A673 (cell line): ENCODE results near the gene RRAGB. TPM values are rescaled to one million over a fixed set of nuclear protein-coding genes. Genes with fewer than 3 reads are reported as not detected.

ENCODE experiments used
- BruUV-seq: library from RNA; stranded (reverse); fragments of 400-500 nt; replicated peaks from 2 replicates; lab custom pipeline; 2021; lab: Mats Ljungman, UMichigan
- CTCF ChIA-PET: fragments of 300-600 bp; sonication (Branson Sonifier 250); formaldehyde crosslinking; loops from one replicate; lab custom pipeline; 2022; ENCODE audit warnings: antibody characterized with exemption; lab: Charles Lee
- POLR2A ChIA-PET: fragments of 300-600 bp; sonication (Branson Sonifier 250); formaldehyde crosslinking; loops from one replicate; lab custom pipeline; 2022; ENCODE audit warnings: antibody characterized with exemption; ENCODE audit not compliant: low non-redundant PET; lab: Charles Lee
- DNase-seq: peaks from one replicate; pipeline ENCODE4 v3.0.0-alpha.2; 2015; ENCODE audit warnings: low spot score
- H3K27ac ChIP-seq: fragments of 200-600 bp; sonication (generic); 2 replicates; pipeline ENCODE4 v1.5.1; 2016; ENCODE audit warnings: mixed run types, low read depth, mild to moderate bottlenecking, mixed read lengths, antibody characterized with exemption, low read length; ENCODE audit not compliant: poor library complexity, severe bottlenecking
- H3K27me3 ChIP-seq: fragments of 200-600 bp; sonication (generic); replicated peaks from 2 replicates; pipeline ENCODE4 v1.6.1; 2017; ENCODE audit warnings: mixed run types, low read depth, mild to moderate bottlenecking, mixed read lengths, antibody characterized with exemption, low read length; ENCODE audit not compliant: insufficient read depth, poor library complexity
- H3K36me3 ChIP-seq: fragments of 200-600 bp; sonication (generic); 2 replicates; pipeline ENCODE4 v1.6.1; 2016; ENCODE audit warnings: mixed run types, mild to moderate bottlenecking, mixed read lengths, antibody characterized with exemption, low read length; ENCODE audit not compliant: insufficient read depth, poor library complexity, severe bottlenecking
- H3K4me1 ChIP-seq: fragments of 200-600 bp; sonication (generic); 2 replicates; pipeline ENCODE4 v1.6.1; 2017; ENCODE audit warnings: mixed run types, mild to moderate bottlenecking, mixed read lengths, antibody characterized with exemption, low read length; ENCODE audit not compliant: insufficient read depth, poor library complexity, severe bottlenecking
- H3K4me3 ChIP-seq: fragments of 200-600 bp; sonication (generic); 2 replicates; pipeline ENCODE4 v1.5.1; 2016; ENCODE audit warnings: low read depth, mixed run types, mild to moderate bottlenecking, mixed read lengths, low read length; ENCODE audit not compliant: poor library complexity, severe bottlenecking
- H3K9me3 ChIP-seq: fragments of 200-600 bp; sonication (generic); 2 replicates; pipeline ENCODE4 v1.6.1; 2016; ENCODE audit warnings: mixed run types, low read depth, mild to moderate bottlenecking, mixed read lengths, antibody characterized with exemption, low read length; ENCODE audit not compliant: poor library complexity, severe bottlenecking
- CTCF ChIP-seq: fragments of 300-800, 200-600 bp; sonication (generic); conservative IDR thresholded peaks from 2 replicates; pipeline ENCODE4 v1.5.1; 2017; ENCODE audit warnings: low read depth, mild to moderate bottlenecking, antibody characterized with exemption, low read length, moderate library complexity, mixed read lengths
- EZH2 ChIP-seq: fragments of 200-600 bp; sonication (generic); IDR thresholded peaks from 2 replicates; pipeline ENCODE4 v1.6.1; 2017; ENCODE audit warnings: borderline replicate concordance, low read depth, mild to moderate bottlenecking, mixed read lengths, antibody characterized with exemption, low read length; ENCODE audit not compliant: poor library complexity, severe bottlenecking
- intact Hi-C: fragments of 100-400 bp; cut with micrococcal nuclease; formaldehyde crosslinking; loops from one replicate; pipeline ENCODE4 v1.10.0; 2022; ENCODE audit not compliant: unreplicated experiment
- total RNA-seq: library from RNA; stranded (reverse); gene quantifications from 2 replicates; pipeline ENCODE4 v1.2.3, GENCODE V29; 2021

The RRAGB gene
- total RNA-seq, 1 experiment from 2014 or later: 15.7 TPM

GRCh38 chrX:55709735-55710134, 7.8 kb upstream of the RRAGB start:
- intact Hi-C loops: no loop called here
- H3K27ac ChIP-seq: no peak overlapping the region

DNA sequence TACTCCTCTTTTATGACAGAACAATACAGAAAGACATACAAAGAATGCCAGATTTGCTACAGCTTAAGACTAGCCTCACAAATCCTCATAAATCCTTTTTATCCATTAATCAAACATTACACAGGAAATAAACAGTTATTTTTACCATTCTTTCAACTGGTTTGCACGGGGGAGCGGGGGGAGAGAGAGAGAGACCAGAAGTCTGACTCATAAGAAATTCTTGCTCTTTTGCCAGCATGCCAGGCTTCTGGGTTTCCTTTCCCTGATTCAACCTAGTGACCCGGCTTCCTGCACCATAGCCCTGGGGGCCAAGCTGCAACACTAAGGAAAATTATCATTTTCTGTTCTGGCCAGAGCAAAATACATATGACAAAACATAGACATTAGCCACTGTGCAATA, 6.8 kb upstream of the RRAGB start:
- peak; percentile 12 for DNase-seq
- no peak overlapping the region for H3K4me3 ChIP-seq
- peaks cover 10% of the 10 kb centered on the region for H3K9me3 ChIP-seq
- H3K36me3 ChIP-seq: no peaks in the 10 kb centered on the region
- no peaks in the 10 kb centered on the region for H3K27me3 ChIP-seq
- no peaks in the 10 kb centered on the region for H3K4me1 ChIP-seq
- no peak overlapping the region for H3K27ac ChIP-seq
- intact Hi-C loops: no loop called here
- BruUV-seq: no TSS peak
- TF ChIP-seq CTCF (no peak), EZH2 (no peak)
- CTCF ChIA-PET: no interaction called here
- POLR2A ChIA-PET: no interaction called here

More at GRCh38 chrX:55709735-55710134, 7.8 kb upstream of the RRAGB start:
- H3K4me1 ChIP-seq: no peaks in the 10 kb centered on the region
- DNase-seq: peak; percentile 8
- peaks cover 10% of the 10 kb centered on the region for H3K9me3 ChIP-seq
- H3K27me3 ChIP-seq: no peaks in the 10 kb centered on the region
- no peak overlapping the region for H3K4me3 ChIP-seq
- ChIA-PET CTCF (no interaction called here), POLR2A (no interaction called here)
- no peaks in the 10 kb centered on the region for H3K36me3 ChIP-seq
- TF ChIP-seq EZH2 (no peak), CTCF (no peak)
- no TSS peak for BruUV-seq

DNA sequence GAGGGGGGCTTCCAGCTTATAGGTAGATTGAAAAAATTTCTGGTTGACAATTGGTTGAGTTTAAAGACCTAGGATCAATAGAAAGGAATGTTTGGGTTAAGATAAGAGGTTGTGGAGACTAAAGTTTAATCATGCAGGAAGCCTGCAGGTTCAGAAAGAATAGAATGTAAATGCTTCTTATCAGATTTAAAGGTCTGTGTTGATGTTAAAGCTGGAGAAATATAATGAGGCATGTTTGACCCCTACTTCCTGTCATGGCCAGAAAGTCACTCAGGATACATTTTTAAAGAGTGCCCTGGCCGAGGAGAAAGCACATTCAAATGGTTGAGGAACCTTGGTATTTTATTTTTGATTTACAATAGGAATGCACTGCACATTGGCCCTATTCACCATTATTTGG, 3.9 kb upstream of the RRAGB start:
- intact Hi-C loops: no loop called here
- Histone ChIP-seq H3K9me3 (peaks cover 10% of the 10 kb centered on the region), H3K36me3 (no peaks in the 10 kb centered on the region), H3K4me1 (peaks cover 3% of the 10 kb centered on the region), H3K4me3 (no peak overlapping the region), H3K27me3 (no peaks in the 10 kb centered on the region), H3K27ac (no peak overlapping the region)
- no peak for TF ChIP-seq EZH2
- TF ChIP-seq CTCF: no peak
- ChIA-PET CTCF (no interaction called here), POLR2A (no interaction called here)
- DNase-seq: no peak
- no TSS peak for BruUV-seq
